Astrocyte (in vitro differentiated cells and primary cell): ENCODE results near the gene UBE2QL1. TPM values are rescaled to one million over a fixed set of nuclear protein-coding genes. Genes with fewer than 3 reads are reported as not detected.

Experiments used
- DNase-seq: peaks from one replicate; pipeline ENCODE4 v3.0.0-alpha.2; 2010; ENCODE audit warnings: low read depth
- FAIRE-seq: peaks from 2 replicates; lab custom pipeline; 2011; peaks lifted over from hg19 to GRCh38; lab: Jason Lieb, UNC
- H2AFZ ChIP-seq: 2 replicates; pipeline ENCODE4 v1.6.0; 2012; ENCODE audit warnings: low read depth, low read length, inconsistent platforms
- H3K27ac ChIP-seq: 2 replicates; pipeline ENCODE4 v1.5.1; 2011; ENCODE audit warnings: low read depth, low read length, inconsistent platforms
- H3K27me3 ChIP-seq: 2 replicates; pipeline ENCODE4 v1.6.0; 2011; ENCODE audit warnings: low read length, inconsistent platforms; ENCODE audit not compliant: insufficient read depth
- H3K36me3 ChIP-seq: 2 replicates; pipeline ENCODE4 v1.5.1; 2011; ENCODE audit warnings: low read length, inconsistent platforms; ENCODE audit not compliant: insufficient read depth
- H3K4me1 ChIP-seq: 2 replicates; pipeline ENCODE4 v1.5.1; 2011; ENCODE audit warnings: low read length, inconsistent platforms; ENCODE audit not compliant: insufficient read depth
- H3K4me2 ChIP-seq: 2 replicates; pipeline ENCODE4 v1.6.0; 2012; ENCODE audit warnings: low read length, inconsistent platforms
- H3K4me3 ChIP-seq: 2 replicates; pipeline ENCODE4 v1.5.1; 2011; ENCODE audit warnings: low read depth, mild to moderate bottlenecking, low read length, inconsistent platforms; ENCODE audit not compliant: insufficient read depth
- H3K79me2 ChIP-seq: 2 replicates; pipeline ENCODE4 v1.6.0; 2012; ENCODE audit warnings: mild to moderate bottlenecking, low read length, inconsistent platforms; ENCODE audit not compliant: insufficient read depth
- H3K9ac ChIP-seq: 2 replicates; pipeline ENCODE4 v1.6.0; 2012; ENCODE audit warnings: mild to moderate bottlenecking, low read length, inconsistent platforms
- H3K9me3 ChIP-seq: 2 replicates; pipeline ENCODE4 v1.5.1; 2012; ENCODE audit warnings: low read depth, mild to moderate bottlenecking, low read length, inconsistent platforms; ENCODE audit not compliant: insufficient read depth
- H4K20me1 ChIP-seq: 2 replicates; pipeline ENCODE4 v1.6.0; 2012; ENCODE audit warnings: low read length, inconsistent platforms; ENCODE audit not compliant: insufficient read depth
- H3K27ac Mint-ChIP-seq: one replicate; pipeline ENCODE4 v1.8.0; 2021; ENCODE audit warnings: mild to moderate bottlenecking, mixed read lengths; ENCODE audit not compliant: unreplicated experiment
- H3K27me3 Mint-ChIP-seq: one replicate; pipeline ENCODE4 v1.8.0; 2021; ENCODE audit warnings: low read depth, mixed read lengths; ENCODE audit not compliant: unreplicated experiment
- H3K36me3 Mint-ChIP-seq: one replicate; pipeline ENCODE4 v1.8.0; 2021; ENCODE audit warnings: low read depth, mixed read lengths; ENCODE audit not compliant: unreplicated experiment
- H3K4me1 Mint-ChIP-seq: one replicate; pipeline ENCODE4 v1.8.0; 2021; ENCODE audit warnings: low read depth, mixed read lengths; ENCODE audit not compliant: unreplicated experiment
- H3K4me3 Mint-ChIP-seq: one replicate; pipeline ENCODE4 v1.8.0; 2021; ENCODE audit warnings: mild to moderate bottlenecking, moderate library complexity, mixed read lengths; ENCODE audit not compliant: unreplicated experiment
- H3K9me3 Mint-ChIP-seq: one replicate; pipeline ENCODE4 v1.8.0; 2021; ENCODE audit warnings: mild to moderate bottlenecking, mixed read lengths; ENCODE audit not compliant: unreplicated experiment
- CTCF ChIP-seq: IDR thresholded peaks from 2 replicates; pipeline ENCODE4 v1.5.1; 2011; ENCODE audit warnings: low read depth, mild to moderate bottlenecking, inconsistent platforms, low read length, moderate library complexity; ENCODE audit not compliant: insufficient read depth
- EZH2 ChIP-seq: IDR thresholded peaks from 2 replicates; pipeline ENCODE4 v1.6.1; 2012; ENCODE audit warnings: mild to moderate bottlenecking, low read length, inconsistent platforms; ENCODE audit not compliant: insufficient read depth
- total RNA-seq: library from RNA; stranded (reverse); gene quantifications from 2 replicates; pipeline ENCODE4 v1.2.1, GENCODE V29; 2021

Gene UBE2QL1
- total RNA-seq, 1 donor from 2014 or later, result 0.50 TPM

GRCh38 chr5:6505416-6505755 lies 56.7 kb downstream of the UBE2QL1 start:
- H3K9ac ChIP-seq, result no peak overlapping the region
- H3K4me2 ChIP-seq, result no peak overlapping the region
- DNase-seq (no peak), FAIRE-seq (no peak)
- H4K20me1 ChIP-seq, result no peaks in the 10 kb centered on the region
- H3K4me3 Mint-ChIP-seq, result no peak overlapping the region
- no peak overlapping the region for H3K4me3 ChIP-seq
- no peaks in the 10 kb centered on the region for H3K36me3 Mint-ChIP-seq
- H3K27me3 Mint-ChIP-seq, result peaks cover 9% of the 10 kb centered on the region
- H3K9me3 Mint-ChIP-seq, result peaks cover 7% of the 10 kb centered on the region
- TF ChIP-seq EZH2 (no peak), CTCF (no peak)
- H3K4me1 ChIP-seq, result no peaks in the 10 kb centered on the region
- H3K27ac ChIP-seq, result no peak overlapping the region
- peaks cover 17% of the 10 kb centered on the region for H3K4me1 Mint-ChIP-seq
- no peaks in the 10 kb centered on the region for H3K36me3 ChIP-seq
- no peaks in the 10 kb centered on the region for H3K79me2 ChIP-seq
- H3K27ac Mint-ChIP-seq, result no peak overlapping the region
- peaks cover 5% of the 10 kb centered on the region for H3K9me3 ChIP-seq
- no peaks in the 10 kb centered on the region for H3K27me3 ChIP-seq
- H2AFZ ChIP-seq, result no peak overlapping the region

GRCh38 chr5:6505783-6506557 lies 57.3 kb downstream of the UBE2QL1 start:
- H3K36me3 Mint-ChIP-seq, result no peaks in the 10 kb centered on the region
- Histone ChIP-seq H4K20me1 (no peaks in the 10 kb centered on the region), H3K4me1 (no peaks in the 10 kb centered on the region), H2AFZ (no peak overlapping the region), H3K4me2 (no peak overlapping the region), H3K27ac (no peak overlapping the region), H3K9ac (no peak overlapping the region), H3K27me3 (no peaks in the 10 kb centered on the region), H3K4me3 (no peak overlapping the region), H3K36me3 (no peaks in the 10 kb centered on the region), H3K9me3 (peaks cover 5% of the 10 kb centered on the region), H3K79me2 (no peaks in the 10 kb centered on the region)
- no peak for DNase-seq
- TF ChIP-seq CTCF (no peak), EZH2 (no peak)
- peaks cover 7% of the 10 kb centered on the region for H3K9me3 Mint-ChIP-seq
- H3K4me3 Mint-ChIP-seq, result no peak overlapping the region
- H3K27ac Mint-ChIP-seq, result no peak overlapping the region
- peaks cover 17% of the 10 kb centered on the region for H3K4me1 Mint-ChIP-seq
- no peak for FAIRE-seq
- peaks cover 9% of the 10 kb centered on the region for H3K27me3 Mint-ChIP-seq

- Mint-ChIP-seq H3K27me3 (peaks cover 8% of the 10 kb centered on the region), H3K9me3 (peaks cover 7% of the 10 kb centered on the region), H3K36me3 (no peaks in the 10 kb centered on the region), H3K4me1 (peaks cover 17% of the 10 kb centered on the region), H3K4me3 (no peak overlapping the region), H3K27ac (no peak overlapping the region)
- H3K9me3 ChIP-seq, result peaks cover 5% of the 10 kb centered on the region
- no peak overlapping the region for H3K9ac ChIP-seq
- no peaks in the 10 kb centered on the region for H4K20me1 ChIP-seq
- no peak overlapping the region for H3K4me3 ChIP-seq
- no peaks in the 10 kb centered on the region for H3K27me3 ChIP-seq
- TF ChIP-seq CTCF (no peak), EZH2 (no peak)
- no peak overlapping the region for H3K4me2 ChIP-seq
- no peak overlapping the region for H3K27ac ChIP-seq
- DNase-seq (no peak), FAIRE-seq (no peak)
- H2AFZ ChIP-seq, result no peak overlapping the region
- H3K79me2 ChIP-seq, result no peaks in the 10 kb centered on the region
- H3K36me3 ChIP-seq, result no peaks in the 10 kb centered on the region
- H3K4me1 ChIP-seq, result no peaks in the 10 kb centered on the region
Measured at GRCh38 chr5:6506611-6507010, 58.0 kb downstream of the UBE2QL1 start.
